GM10266 (cell line): ENCODE measurements around the gene PARD3.

Experiments used
- DNase-seq: peaks from one replicate; pipeline ENCODE4 v3.0.0; 2012; ENCODE audit errors: extremely low spot score
- TF ChIP-seq, protein P1 (sequence below): IDR thresholded peaks from 2 replicates; pipeline ENCODE4 v1.5.1; 2012; ENCODE audit warnings: mild to moderate bottlenecking, low read depth; ENCODE audit not compliant: control insufficient read depth, insufficient read depth; ENCODE audit errors: missing control alignments

The PARD3 gene

DNA sequence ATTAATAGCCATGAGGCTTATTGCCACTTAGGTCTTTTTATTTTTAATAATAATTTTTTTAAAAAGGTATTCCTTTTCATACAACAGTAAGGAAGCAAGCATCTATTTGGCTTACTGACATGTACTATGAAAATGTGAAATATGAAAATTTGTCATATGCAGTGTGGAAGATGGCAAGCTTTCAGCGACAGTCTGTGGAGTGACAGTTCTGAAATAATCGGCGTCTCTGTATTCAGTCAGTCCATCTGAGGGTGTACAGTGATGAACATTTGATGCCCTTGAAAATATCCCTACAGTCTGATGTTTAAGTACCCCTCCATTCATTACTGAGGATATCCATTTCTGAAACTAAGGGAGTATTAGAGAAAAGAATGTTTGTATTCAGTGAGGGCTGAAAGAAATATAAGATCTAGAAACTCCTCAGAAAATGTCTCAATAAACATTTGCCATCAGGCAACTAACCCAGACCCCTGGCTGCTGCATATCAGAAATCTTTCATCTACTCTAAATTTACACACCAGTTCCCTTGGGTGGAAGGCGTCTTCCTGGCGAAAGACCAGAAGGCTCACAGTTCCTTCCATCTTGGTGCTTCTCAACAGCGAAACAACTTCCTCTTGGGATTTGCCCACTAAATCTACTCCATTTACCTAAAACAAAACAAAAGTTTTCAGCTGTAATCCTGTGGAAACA is 440.6 kb downstream of the PARD3 start:
- DNase-seq = no peak
- TF ChIP-seq, protein P1, sequence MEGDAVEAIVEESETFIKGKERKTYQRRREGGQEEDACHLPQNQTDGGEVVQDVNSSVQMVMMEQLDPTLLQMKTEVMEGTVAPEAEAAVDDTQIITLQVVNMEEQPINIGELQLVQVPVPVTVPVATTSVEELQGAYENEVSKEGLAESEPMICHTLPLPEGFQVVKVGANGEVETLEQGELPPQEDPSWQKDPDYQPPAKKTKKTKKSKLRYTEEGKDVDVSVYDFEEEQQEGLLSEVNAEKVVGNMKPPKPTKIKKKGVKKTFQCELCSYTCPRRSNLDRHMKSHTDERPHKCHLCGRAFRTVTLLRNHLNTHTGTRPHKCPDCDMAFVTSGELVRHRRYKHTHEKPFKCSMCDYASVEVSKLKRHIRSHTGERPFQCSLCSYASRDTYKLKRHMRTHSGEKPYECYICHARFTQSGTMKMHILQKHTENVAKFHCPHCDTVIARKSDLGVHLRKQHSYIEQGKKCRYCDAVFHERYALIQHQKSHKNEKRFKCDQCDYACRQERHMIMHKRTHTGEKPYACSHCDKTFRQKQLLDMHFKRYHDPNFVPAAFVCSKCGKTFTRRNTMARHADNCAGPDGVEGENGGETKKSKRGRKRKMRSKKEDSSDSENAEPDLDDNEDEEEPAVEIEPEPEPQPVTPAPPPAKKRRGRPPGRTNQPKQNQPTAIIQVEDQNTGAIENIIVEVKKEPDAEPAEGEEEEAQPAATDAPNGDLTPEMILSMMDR = no peak

DNA sequence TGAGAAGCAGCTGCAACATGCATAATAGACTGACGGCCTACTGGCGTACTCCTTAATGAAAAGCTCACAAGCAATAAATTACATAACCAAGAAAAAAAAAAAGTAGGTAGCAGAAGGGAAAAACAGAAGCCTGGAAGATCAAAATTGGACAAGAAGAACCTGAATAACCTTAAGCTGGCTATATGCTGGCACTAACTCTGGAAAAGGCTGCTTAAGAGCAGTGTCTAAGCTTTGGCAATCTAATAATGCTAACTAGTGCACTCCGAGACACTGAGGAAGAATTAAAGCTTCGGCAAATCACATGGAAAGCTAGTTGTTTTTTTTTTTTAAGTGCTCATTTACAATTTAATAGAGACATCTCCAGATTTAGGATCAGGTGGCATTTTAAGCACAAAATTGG is 441.9 kb downstream of the PARD3 start:
- DNase-seq = no peak
- TF ChIP-seq, protein P1 = no peak

GRCh38 chr10:34372509-34372908 is 442.6 kb downstream of the PARD3 start:
- DNase-seq = no peak
- TF ChIP-seq, protein P1 = no peak

GRCh38 chr10:34370126-34370525 is 445.0 kb downstream of the PARD3 start:
- DNase-seq = no peak
- TF ChIP-seq, protein P1 = no peak

DNA sequence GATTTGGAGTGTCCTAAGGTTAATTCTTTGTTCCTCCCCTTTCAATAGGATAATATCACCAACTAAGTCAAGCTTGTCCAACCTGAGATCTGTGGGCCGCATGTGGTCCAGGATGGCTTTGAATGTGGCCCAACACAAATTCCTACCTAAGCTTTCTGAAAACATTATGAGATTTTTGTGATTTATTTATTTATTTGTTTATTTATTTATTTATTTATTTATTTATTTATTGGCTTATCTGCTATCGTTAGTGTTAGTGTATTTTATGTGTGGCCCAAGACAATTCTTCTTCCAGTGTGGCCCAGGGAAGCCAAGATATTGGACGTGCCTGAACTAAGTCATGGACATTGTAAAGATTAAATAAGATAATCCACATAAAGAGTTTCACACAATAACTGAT is 446.0 kb downstream of the PARD3 start:
- TF ChIP-seq, protein P1 = no peak
- DNase-seq = no peak

GRCh38 chr10:34364253-34365037 is 450.7 kb downstream of the PARD3 start:
- no peak for DNase-seq
- TF ChIP-seq, protein P1 = no peak

- DNase-seq = no peak
- TF ChIP-seq, protein P1 = no peak
Measured at GRCh38 chr10:34360984-34361383, 454.1 kb downstream of the PARD3 start.
